CD4-positive, alpha-beta T cell treated with Interleukin-2 at 100 ng/mL for 4 hours (primary cell): ENCODE data around the gene PRRC2C.
"Not testable (repeated sequence)": the region's sequence is repeated elsewhere in the genome, so short reads cannot be mapped to it uniquely, and the experiment has no call there.

Experiments used
- DNase-seq: peaks from one replicate; pipeline ENCODE4 v3.0.0-alpha.2; 2020; ENCODE audit warnings: low spot score

Gene PRRC2C

GRCh38 chr1:171485375-171486047, at the start of gene PRRC2C:
PRRC2C (plus strand) TSS chr1:171485530; CDS start chr1:171512089, 26,559 bp downstream.
- peak; percentile 94 for DNase-seq

- no peak for DNase-seq
Measured at GRCh38 chr1:171438441-171438840, 46.9 kb upstream of the PRRC2C start.

GRCh38 chr1:171440201-171440600, 45.1 kb upstream of the PRRC2C start:
- DNase-seq, result not testable (repeated sequence)

GRCh38 chr1:171441278-171441895, 43.9 kb upstream of the PRRC2C start:
- not testable (repeated sequence) for DNase-seq

GRCh38 chr1:171446386-171446785, 38.9 kb upstream of the PRRC2C start:
- no peak for DNase-seq

GRCh38 chr1:171455967-171456366, 29.4 kb upstream of the PRRC2C start:
- DNase-seq, result no peak

- no peak for DNase-seq
Measured at GRCh38 chr1:171457412-171457811, 27.9 kb upstream of the PRRC2C start.

GRCh38 chr1:171460018-171460620, 25.2 kb upstream of the PRRC2C start:
- DNase-seq, result no peak

GRCh38 chr1:171467626-171468025, 17.7 kb upstream of the PRRC2C start:
- no peak for DNase-seq

GRCh38 chr1:171468120-171468750, 17.1 kb upstream of the PRRC2C start:
- no peak for DNase-seq

GRCh38 chr1:171470726-171471125, 14.6 kb upstream of the PRRC2C start:
- no peak for DNase-seq

GRCh38 chr1:171472183-171472647, 13.1 kb upstream of the PRRC2C start:
- no peak for DNase-seq

GRCh38 chr1:171476829-171477228, 8.5 kb upstream of the PRRC2C start:
- DNase-seq, result no peak

- DNase-seq, result no peak
Measured at GRCh38 chr1:171477804-171478203, 7.5 kb upstream of the PRRC2C start.

GRCh38 chr1:171480035-171480434, 5.3 kb upstream of the PRRC2C start:
- DNase-seq, result no peak

- no peak for DNase-seq
Measured at GRCh38 chr1:171484760-171485374, 463 bp upstream of the PRRC2C start.

GRCh38 chr1:171486048-171486519, 754 bp downstream of the PRRC2C start:
- peak; percentile 89 for DNase-seq

- no peak for DNase-seq
Measured at GRCh38 chr1:171487038-171487437, 1.7 kb downstream of the PRRC2C start.

- DNase-seq, result no peak
Measured at GRCh38 chr1:171488190-171488929, 3.0 kb downstream of the PRRC2C start.

GRCh38 chr1:171494076-171494475, 8.7 kb downstream of the PRRC2C start:
- DNase-seq, result no peak

- DNase-seq, result no peak
Measured at GRCh38 chr1:171495444-171495843, 10.1 kb downstream of the PRRC2C start.
